Keratinocyte (primary cell): ENCODE measurements around the gene RANBP10.
"Not testable (repeated sequence)": the region's sequence is repeated elsewhere in the genome, so short reads cannot be mapped to it uniquely, and the experiment has no call there.

Experiments used
- EZH2 ChIP-seq: IDR thresholded peaks from one replicate; pipeline ENCODE4 v1.6.1; 2012; ENCODE audit warnings: inconsistent platforms, mild to moderate bottlenecking, low read length, moderate library complexity
- TF ChIP-seq, protein P1 (sequence below), 3 experiments: IDR thresholded peaks in 1 of 3; conservative IDR thresholded peaks in 1 of 3; optimal IDR thresholded peaks in 1 of 3; 2 replicates in 2 of 3; 3 replicates in 1 of 3; pipeline versions ENCODE3 to v1.5.1; 2011; ENCODE audit warnings: low read length in 3 of 3, mild to moderate bottlenecking in 3 of 3, moderate library complexity in 2 of 3, control low read depth in 1 of 3, inconsistent platforms in 1 of 3; ENCODE audit not compliant: insufficient read depth in 2 of 3; ENCODE audit errors: extremely low read depth in 1 of 3

DNA sequence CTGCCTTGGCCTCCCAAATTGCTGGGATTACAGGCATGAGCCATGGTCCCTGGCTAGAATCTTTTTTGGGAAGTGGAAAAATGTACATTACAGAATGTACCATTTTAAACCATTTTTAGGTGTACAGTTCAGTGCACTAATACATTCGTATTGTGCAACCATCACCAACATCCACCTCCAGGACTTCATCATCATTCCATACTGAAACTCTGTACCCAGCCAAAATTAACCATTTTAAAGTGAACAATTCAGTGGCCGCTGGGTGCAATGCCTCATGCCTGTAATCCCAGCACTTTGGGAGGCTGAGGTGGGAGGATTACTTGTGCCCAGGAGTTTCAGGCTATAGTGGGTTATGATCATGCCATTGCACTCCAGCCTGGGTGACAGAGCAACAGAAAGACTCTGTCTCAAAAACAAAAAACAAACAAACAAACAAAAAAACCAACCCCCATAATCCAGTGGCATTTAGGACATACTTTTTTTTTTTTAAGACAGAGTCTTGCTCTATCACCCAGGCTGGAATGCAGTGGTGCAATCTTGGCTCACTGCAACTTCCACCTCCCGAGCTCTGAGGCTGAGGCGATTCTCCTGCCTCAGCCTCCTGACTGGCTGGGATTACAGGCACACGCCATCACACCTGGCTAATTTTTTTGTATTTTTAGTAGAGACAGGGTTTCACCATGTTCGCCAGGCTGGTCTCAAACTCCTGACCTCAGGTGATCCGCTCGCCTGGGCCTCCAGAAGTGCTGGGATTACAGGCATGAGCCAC, 112.7 kb downstream of the RANBP10 start:
- not testable (repeated sequence) for TF ChIP-seq EZH2
- TF ChIP-seq, protein P1, sequence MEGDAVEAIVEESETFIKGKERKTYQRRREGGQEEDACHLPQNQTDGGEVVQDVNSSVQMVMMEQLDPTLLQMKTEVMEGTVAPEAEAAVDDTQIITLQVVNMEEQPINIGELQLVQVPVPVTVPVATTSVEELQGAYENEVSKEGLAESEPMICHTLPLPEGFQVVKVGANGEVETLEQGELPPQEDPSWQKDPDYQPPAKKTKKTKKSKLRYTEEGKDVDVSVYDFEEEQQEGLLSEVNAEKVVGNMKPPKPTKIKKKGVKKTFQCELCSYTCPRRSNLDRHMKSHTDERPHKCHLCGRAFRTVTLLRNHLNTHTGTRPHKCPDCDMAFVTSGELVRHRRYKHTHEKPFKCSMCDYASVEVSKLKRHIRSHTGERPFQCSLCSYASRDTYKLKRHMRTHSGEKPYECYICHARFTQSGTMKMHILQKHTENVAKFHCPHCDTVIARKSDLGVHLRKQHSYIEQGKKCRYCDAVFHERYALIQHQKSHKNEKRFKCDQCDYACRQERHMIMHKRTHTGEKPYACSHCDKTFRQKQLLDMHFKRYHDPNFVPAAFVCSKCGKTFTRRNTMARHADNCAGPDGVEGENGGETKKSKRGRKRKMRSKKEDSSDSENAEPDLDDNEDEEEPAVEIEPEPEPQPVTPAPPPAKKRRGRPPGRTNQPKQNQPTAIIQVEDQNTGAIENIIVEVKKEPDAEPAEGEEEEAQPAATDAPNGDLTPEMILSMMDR (optimal IDR thresholded peaks at IDR 0.05 in 1 of 3, IDR thresholded peaks at IDR 0.05 in 1 of 3, conservative IDR thresholded peaks at IDR 0.05 in 1 of 3; ENCODE audit: extremely low read depth in 1 of 3, insufficient read depth in 2 of 3, low read length in 3 of 3), result not testable (repeated sequence)
